ENCODE measurements around the gene ACAD8.
"Not testable (repeated sequence)": the region's sequence is repeated elsewhere in the genome, so short reads cannot be mapped to it uniquely, and the experiment has no call there.

Gene ACAD8

GRCh38 chr11:134240592-134240991 is 12.8 kb upstream of the ACAD8 start:
- no peak for DNase-seq

DNA sequence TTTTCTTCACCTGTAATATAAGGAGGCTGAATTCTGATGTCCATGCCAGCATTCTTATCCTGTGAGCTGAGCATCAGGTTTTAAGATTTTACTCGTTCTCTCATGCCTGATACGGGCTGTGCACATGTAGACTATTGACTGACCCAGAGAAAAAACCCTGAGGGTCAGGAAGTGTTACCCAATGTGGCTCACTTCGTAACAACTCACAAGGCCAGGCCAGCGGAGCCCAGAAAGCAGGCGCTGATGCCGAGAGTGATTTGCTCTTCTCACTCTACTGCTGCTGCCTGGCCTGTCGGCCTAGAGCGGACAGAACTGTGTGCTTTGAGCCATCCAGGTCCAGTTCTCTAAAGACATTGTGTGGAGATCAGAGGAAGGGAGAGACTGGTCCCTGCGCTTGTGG is 11.0 kb upstream of the ACAD8 start:
- peak in 1 of 2 experiments; percentile 50 for DNase-seq

DNA sequence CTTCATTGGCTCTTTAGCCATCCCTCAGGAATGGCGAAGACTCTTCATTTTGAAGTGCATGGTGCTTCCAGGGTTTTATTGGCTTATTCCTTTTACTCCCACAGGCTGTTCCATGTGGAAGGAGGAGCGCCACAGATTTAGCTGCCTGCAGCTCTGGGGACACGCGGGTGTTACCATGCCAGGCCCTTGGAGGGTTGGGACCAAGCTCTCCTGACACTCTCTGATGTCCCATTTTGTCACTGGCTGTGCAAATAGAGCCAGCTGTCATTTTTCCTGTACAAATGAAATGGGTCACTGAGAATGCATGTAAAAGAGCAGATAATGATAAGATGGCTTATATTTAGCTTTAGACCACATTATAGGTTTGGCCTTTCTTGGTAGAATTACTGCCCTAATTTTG is 9.5 kb upstream of the ACAD8 start:
- peak in 1 of 2 experiments; percentile 24 for DNase-seq

DNA sequence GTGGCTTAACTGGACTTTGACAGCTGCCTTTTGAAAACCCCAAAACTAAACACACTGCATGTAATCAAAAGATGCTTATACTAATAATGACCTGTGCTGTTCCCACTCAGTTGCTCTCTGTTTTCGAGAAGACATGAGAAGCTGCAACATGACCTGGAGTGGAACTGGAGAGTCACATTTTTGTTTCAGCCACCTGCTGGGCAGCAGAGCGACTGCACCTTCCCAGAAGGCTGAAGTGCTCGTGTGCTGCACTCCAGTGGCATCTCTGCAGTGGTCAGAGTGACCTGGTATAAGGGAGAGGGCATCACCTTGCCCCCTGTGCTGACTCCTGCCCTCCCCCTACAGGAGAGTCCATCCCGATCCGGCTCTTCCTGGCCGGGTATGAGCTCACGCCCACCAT is 8.8 kb upstream of the ACAD8 start:
- no peak for DNase-seq

DNA sequence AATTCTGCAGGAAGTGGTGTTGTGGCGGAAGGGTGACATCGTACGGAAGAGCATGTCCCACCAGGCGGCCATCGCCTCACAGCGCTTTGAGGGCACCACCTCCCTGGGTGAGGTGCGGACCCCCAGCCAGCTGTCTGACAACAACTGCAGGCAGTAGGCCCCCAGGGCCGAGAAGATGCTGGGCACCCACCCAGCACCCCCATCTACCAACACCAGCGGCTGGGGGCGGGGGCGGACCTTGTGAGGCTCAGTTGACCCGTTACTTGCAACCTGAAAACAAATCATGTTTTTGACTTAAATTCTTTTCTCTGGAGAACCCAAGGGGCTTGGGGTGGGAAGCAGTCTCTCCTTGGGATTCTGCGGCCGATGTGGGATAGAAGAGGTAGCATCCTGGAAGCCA is 7.9 kb upstream of the ACAD8 start:
- no peak for DNase-seq

DNA sequence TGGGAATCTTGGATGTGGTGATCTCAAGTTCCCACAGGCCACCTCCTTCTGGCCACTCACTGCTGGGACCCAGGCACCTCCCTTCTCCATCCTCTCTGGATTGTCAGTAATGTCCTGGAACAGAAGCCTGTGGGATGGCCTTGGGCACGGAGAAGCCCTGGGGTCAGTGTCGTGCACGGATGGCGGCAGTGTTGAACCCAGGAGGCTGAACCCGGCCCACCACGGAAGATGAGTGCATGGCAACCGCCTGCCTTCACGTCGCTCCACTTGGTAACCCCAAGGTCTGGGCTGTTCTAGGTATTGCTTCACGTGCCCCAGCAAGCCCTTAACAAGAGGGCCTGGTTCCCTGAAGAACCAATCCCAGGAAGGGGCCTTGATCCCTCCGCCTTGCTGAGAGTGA is 7.3 kb upstream of the ACAD8 start:
- DNase-seq: no peak

- no peak for DNase-seq
Observed at GRCh38 chr11:134246678-134247077, 6.7 kb upstream of the ACAD8 start.

DNA sequence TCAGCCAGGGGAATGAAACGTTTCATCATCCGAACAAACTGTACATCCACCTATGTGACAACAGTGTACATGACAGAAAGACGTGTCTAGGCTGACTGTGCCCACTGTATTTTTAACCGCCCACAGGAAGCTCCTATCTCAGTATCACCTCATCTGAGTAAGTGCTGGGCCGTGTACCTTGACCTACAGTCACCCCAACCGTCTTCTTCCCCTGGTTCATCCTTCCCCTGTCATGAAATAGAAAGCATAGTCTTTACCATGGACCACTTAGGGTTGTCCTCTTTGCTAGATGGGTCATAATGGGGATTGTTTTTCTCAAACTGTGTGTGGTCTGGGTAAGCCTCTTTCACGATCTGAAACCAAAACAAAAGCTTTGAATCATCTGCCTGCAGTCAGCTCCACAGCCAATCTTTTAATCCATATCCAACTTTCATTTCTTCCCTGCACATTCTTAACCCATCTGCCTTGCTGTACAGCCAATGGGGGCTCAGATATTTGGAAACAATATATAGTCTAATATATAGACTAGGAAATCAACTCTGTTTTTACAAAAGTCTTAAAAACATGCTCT is 4.4 kb upstream of the ACAD8 start:
- no peak for DNase-seq

GRCh38 chr11:134250246-134250645 is 3.1 kb upstream of the ACAD8 start:
- DNase-seq: no peak

DNA sequence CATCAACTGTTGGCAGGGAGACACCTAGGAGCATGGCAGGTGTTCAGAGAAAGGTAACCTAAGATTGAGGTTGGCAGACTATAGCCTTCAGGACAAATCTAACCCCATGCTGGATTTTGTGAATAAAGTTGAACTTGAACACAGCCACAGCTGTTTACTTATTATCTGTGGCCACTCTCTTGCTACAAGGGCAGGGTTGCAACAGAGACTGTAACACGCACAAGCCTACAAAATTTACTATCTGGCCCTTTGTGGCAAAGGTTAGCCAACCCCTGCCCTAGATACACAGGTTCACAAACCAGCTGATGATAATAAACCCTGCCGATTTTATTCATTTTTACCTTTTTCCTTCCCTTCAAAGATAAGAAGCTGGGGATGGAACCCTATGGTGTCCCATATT is 2.7 kb upstream of the ACAD8 start:
- no peak for DNase-seq

DNA sequence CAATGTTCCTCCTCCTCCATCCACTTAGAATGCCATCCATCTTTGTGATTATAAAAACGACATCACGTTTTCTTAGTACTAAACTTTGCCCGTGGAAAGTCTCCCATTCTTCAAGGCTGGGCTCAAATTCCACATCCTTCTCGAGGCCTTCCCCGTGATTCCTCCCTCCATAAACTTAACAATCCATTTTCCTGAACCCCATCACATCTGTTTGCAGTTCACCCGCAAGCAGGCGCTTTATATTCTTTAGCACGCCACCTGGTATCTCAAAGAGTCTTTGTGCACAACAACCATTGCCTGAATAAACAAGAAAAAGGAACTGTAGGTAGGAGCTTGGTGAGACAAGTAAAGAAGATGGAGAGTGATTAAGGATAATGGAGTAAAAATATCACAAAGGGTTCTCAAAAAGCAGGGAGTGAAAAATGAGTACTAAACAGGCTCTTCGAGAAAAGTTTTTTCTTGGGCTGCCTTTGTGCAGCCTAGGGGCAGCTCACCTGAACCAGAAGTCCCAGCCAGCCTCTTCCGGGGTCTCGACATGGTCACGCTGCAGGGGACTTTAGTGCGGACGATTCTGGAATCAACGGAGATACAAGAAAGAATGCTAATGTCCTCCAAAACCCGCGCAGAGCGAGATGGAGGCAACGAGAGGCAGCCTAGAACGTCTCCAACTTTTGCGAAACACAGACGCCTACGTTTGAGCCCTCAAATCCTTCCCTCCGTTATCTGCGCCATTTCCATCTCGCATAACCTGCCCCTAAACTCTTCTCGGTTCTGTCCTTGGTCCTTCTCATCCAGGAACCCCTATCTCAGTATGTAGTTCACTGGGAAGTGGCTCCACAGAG is 801 bp upstream of the ACAD8 start:
- peak; percentile 29 to 50 for DNase-seq

GRCh38 chr11:134254433-134255183 is 1.2 kb downstream of the ACAD8 start:
- DNase-seq: no peak

GRCh38 chr11:134255184-134255561 is 1.8 kb downstream of the ACAD8 start:
- not testable (repeated sequence) for DNase-seq

DNA sequence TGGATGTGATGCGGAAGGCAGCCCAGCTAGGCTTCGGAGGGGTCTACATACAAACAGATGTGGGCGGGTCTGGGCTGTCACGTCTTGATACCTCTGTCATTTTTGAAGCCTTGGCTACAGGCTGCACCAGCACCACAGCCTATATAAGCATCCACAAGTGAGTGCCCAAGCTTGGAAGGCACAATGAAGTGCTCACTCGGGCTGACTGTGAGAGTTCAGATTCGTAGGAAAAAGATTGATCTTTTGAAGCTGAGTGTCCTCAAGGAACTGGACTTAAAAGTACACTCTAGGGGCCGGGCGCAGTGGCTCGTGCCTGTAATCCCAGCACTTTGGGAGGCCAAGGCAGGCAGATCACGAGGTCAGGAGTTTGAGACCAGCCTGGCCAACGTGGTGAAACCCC is 3.7 kb downstream of the ACAD8 start:
- DNase-seq: no peak

- DNase-seq: no peak
Observed at GRCh38 chr11:134258577-134258976, 5.2 kb downstream of the ACAD8 start.

- no peak for DNase-seq
Observed at GRCh38 chr11:134260503-134260902, 7.1 kb downstream of the ACAD8 start.

DNA sequence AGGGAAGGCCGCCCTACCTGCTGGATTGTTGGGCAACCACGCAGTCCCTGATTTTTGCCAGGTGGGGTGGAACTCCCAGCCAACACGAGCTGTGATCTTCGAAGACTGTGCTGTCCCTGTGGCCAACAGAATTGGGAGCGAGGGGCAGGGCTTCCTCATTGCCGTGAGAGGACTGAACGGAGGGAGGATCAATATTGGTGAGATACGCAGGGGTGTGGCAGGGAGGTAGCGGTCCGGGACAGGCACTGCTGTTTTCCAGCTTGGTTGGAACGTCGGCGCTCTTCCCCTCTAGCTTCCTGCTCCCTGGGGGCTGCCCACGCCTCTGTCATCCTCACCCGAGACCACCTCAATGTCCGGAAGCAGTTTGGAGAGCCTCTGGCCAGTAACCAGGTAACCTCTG is 7.6 kb downstream of the ACAD8 start:
- DNase-seq: no peak

DNA sequence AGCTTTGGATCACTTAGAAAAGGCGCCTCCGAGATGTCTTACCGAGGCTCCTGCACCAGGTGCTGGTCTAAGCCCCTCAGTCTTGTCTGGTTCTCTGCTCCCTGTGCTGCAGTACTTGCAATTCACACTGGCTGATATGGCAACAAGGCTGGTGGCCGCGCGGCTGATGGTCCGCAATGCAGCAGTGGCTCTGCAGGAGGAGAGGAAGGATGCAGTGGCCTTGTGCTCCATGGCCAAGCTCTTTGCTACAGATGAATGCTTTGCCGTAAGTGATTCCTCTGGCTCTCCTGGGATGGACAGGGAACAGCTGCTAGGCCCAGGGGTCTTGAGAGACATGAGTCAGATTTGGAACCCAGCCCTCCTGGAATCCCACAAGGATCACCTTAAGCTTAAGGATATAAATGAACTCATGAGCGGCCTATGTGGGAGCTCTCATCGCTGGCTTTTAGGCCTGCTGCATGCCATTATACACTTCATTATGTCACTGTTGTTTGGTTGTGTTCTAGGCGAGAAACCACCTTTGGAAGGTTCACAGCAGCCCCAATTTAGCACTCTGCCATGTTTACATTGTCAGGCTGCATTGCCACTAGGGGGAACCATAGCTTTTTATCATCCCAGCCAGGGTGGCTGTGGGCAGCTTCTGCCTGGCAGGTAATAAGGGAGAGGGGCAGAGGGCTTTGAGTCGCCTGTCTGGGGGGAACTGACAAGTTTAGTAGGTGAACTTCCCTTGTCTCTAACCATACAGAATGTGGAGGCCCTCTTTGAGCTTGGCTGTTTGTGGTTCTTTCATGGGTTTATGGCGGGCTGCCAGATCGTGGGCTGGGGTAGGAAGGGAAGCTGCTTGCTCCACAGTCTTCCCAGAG is 8.5 kb downstream of the ACAD8 start:
- peak; percentile 54 to 61 for DNase-seq

- DNase-seq: no peak
Observed at GRCh38 chr11:134264966-134265764, 11.8 kb downstream of the ACAD8 start.

- no peak for DNase-seq
Observed at GRCh38 chr11:134266440-134266839, 13.1 kb downstream of the ACAD8 start.

DNA sequence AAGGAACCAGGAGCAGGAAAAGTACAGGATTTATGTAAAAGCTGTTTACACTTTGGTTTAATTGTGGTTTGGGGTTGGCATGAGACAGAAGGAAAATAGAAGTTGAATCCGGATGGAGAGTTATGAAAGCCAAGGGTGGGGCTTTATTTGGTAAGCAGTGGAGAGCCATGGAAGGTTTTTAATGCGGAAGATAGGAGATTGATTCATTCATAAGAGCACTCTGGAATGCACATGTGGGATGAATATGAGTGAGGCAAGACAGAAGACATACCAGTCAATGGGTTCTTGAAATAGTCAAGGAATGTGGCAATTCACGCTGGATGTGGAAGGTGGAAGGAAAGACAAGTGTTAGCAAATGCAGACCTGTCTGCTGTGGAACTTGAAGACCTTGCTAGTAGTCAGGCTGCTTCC is 13.5 kb downstream of the ACAD8 start:
- no peak for DNase-seq

- DNase-seq: no peak
Observed at GRCh38 chr11:134267461-134267860, 14.1 kb downstream of the ACAD8 start.

Measured in NCI-H2081 (cell line).